Measurements from ENCODE around the gene ZNF436.
A peak's percentile ranks its signal among the peaks of the same experiment; 100 is the strongest.

Gene ZNF436

DNA sequence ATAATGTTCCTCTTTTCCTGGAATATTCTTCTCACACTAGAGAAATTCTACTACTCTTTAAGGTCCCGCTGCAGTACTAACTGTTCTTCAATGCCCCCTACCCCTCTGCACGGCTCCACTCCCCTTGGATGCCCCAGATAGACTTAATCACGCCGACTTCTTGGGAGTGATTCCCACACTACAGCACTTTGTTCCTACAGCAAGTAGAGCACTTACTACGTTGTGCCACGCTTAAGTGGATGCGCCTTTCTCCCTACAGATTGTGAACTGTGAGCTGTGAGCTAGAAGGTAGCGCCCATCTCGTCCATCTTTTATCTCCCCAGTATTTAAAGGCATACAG lies 2.2 kb downstream of the ZNF436 start:
- no peak for DNase-seq (ENCODE audit: low read depth in 1 of 2, low spot score in 1 of 2)

DNA sequence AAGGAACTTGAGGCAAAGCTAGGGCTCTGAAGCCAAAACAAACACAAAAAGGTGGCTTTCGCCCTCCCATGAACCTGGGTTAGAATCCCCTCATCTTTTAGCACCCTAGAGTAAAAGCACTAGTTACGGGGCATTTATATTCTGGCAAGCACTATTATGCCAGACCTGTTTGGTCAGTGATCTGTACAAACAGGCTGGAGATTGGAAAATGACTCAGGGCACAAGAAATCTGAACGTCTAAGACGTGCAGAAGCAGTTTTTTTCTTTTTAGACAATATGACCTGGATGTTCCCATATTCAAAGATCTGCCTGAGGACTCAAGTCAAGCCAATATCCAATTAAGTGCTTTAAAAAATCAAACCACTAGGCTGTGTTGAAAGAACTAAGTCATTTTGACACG lies 3.0 kb downstream of the ZNF436 start:
- no peak for DNase-seq (ENCODE audit: low read depth in 1 of 2, low spot score in 1 of 2)

DNA sequence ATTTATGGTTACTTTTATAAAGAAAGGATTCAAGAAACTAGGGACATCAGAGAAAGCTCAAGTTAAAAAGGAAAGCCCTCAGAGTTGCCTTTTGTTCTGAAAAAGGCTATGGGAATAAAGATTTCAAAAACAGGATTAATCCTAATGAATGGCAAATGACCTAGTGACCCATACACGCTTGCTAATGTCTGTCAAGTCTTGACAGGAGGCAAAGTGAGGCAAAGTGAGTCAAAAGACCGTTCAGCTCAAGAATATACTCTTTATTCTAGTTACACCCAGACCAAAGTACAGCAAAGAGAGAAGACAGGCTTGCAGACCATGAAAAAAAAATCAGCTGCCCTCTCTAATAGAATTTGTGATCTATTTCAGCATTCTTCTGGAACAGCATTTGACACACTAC lies 3.5 kb downstream of the ZNF436 start:
- DNase-seq (ENCODE audit: low read depth in 1 of 2, low spot score in 1 of 2), result no peak

DNA sequence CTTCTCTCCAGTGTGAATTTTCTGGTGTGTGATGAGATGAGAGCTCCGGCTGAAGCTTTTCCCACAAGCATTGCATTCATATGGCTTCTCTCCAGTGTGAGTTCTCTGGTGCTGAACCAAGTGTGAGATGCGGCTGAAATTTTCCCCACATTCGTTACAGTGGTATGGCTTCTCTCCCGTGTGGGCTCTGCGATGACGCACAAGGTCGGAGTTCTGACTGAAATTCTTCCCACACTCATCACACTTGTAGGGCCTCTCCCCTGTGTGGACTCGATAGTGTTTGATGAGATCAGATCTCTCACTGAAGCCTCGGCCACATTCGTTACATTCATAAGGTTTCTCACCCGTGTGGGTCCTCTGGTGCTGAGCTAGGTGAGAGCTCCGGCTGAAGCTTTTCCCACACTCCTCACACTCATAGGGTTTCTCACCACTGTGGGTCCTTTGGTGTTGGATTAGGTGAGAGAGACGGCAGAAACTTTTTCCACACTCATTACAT lies 7.4 kb downstream of the ZNF436 start:
- no peak for DNase-seq (ENCODE audit: low read depth in 1 of 2, low spot score in 1 of 2)

DNA sequence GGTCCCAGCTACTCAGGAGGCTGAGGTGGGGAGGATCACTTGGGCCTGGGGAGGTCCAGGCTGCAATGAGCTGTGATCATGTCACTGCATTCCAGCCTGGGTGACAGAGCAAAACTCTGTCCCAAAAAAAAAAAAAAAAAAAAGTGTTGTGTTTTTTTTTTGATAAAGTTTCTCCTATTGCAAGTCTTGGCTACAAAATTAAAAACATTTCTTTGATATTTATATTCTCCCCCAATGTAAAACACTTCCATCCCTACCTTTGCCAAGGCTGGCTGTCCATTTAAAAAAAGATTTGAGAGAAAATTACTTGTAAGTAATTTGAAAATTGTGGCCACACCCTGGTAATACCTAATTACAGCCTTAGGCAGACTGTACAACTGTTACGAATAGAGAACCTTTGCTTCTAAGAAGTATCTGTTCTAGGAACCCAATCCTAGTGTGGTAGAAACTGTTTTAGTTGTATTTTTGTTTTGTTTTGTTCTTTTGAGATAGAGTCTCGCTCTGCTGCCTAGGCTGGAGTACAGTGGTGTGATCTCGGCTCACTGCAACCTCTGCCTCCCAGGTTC lies 11.2 kb downstream of the ZNF436 start:
- DNase-seq (ENCODE audit: low read depth in 1 of 2, low spot score in 1 of 2), result no peak

DNA sequence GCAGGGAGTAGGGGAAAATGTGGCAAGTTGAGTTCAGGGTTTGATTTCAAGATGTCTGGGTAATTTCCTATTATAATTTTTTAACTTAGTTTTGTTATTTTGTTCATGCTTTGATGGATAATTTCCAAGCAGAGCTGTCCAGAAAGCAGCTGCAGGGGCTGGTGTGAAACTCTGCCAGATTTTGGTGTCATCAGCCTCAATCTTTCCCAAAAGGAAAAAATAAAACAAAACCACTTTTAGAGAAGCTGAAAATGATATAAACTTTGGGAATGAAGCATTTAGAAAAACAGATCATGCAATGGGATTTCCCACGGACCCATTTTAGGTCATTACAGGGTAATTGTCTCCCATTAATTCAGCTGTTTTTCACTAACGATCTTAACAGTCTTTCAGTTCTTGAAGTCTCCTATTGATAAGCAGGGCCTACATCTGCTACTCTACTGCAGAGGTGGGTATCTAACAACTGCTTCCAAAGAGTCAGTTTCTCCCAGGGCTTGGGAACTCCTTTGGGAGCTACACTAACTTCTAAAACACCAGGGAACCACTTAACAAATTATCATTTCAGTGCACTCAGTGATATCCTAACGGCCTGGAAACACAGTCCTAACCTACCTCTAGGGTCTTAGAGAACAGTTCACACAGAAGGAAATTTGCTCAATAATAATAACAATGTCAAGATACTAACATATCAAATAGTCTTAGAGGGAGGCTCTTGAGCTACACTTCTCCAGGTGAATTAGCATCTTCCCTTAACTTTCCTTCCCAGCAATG lies 12.3 kb downstream of the ZNF436 start:
- DNase-seq (ENCODE audit: low read depth in 1 of 2, low spot score in 1 of 2), result no peak

DNA sequence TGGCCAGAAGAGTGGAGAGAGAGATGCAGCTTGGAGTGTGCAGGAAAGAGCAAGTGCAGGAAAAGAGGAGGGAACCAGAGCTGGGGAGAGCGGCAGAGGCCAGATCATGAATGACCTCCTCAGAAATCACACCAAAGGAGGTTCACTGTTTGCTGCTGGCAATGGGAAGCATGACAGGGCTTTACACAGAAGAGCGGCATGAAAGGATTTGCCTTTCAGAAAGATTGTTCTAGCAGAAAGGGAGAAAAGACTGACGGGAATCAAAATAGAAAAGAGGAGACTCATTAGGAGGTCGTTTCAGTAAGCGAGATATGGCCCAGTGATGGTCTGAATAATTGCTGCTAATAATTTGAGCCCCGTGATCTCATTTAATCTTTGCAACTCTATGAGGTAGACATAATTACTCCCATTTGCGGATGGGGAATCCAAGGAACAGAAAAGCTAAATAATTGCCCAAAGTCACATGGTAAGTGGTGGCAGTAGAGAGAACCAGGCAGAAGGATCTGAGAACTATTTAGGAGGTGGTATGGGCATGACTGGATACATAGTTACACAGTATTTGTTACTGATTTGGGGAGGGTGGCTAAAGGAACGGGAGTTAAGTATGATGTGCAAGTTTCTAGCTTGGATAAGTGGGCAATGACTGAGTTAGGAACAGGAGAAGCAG lies 13.0 kb downstream of the ZNF436 start:
- DNase-seq (ENCODE audit: low read depth in 1 of 2, low spot score in 1 of 2), result no peak

DNA sequence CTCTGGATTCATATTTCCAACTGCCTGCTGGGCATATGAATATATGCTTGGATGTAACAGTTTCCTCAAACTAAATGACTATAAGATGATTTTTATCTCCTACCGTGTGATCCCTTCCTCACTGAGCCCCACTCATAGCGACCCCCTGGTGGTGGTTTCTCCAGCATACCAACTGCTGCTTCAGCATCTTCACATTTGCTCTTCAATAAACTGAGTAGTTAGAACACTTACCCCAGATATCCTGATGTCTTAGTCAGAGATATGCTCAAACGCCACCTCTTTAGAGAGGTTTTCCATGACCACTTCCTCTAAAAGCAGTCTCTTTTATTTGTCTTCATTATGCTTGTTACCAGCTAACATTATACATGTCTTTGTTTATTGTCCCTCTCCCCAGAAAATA lies 15.4 kb downstream of the ZNF436 start:
- DNase-seq (ENCODE audit: low read depth in 1 of 2, low spot score in 1 of 2), result no peak

DNA sequence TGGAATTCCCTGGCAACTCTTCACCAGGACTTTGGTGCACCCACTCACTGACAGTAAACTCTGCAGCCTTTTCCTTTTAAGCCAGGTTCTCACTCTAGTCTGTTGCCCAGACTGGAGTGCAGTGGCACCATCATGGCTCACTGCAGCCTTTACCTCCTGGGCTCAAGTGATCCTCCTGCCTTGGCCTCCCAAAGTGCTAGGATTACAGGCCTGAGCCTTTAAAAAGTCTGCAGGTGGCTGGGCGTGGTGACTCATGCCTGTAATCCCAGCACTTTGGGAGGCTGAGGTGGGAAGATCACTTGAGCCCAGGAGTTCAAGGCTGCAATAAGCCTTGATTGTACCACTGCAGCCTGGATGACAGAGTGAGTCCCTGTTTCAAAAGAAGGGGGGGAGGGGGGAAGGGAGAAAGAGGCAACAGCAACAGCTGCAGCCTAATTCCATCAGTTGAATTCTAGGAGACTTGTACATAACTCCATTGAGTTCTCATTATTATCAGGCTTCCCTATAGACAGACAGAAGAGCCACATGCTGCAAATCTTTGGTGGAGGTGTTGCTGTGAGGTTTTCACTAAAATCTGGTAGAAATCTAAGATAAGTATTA lies 17.4 kb downstream of the ZNF436 start:
- no peak for DNase-seq (ENCODE audit: low read depth in 1 of 2, low spot score in 1 of 2)

DNA sequence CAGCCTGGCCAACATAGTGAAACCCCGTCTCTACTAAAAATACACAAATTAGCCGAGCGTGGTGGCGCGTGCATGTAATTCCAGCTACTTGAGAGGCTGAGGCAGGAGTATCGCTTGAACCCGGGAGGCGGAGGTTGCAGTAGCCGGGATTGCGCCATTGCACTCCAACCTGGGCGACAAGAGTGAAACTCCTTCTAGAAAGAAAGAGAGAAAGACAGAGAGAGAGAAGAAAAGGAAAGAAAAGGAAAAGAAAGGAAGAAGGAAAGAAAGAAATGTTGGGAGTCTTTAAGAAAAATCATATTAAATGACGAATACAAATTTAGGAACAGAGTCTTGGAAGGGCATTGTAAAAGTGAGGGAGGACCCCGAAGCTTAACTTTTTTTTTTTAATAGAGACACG lies 23.7 kb downstream of the ZNF436 start:
- no peak for DNase-seq (ENCODE audit: low read depth in 1 of 2, low spot score in 1 of 2)

DNA sequence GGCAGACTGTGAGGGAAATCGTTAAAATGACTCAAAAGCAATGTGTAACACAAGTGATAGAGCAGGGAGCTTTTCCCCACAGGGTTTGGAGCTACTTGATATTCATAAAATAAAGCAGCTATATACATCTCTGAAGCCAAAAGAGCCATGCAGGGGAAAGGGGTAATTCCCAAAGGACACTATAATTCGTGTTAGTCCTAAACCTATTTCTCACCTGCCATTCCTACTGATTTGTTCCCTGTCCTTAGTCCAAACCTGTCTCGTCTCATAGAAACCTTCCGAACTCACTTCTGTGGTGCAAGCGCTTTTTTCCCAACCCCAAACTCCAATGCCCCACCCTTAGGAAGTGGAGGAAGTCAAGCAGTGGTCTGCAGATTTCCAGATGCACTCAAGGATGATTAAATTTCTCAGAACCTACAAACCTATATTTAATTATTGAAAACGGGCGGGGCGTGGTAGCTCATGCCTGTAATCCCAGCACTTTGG lies 24.6 kb downstream of the ZNF436 start:
- no peak for DNase-seq (ENCODE audit: low read depth in 1 of 2, low spot score in 1 of 2)

DNA sequence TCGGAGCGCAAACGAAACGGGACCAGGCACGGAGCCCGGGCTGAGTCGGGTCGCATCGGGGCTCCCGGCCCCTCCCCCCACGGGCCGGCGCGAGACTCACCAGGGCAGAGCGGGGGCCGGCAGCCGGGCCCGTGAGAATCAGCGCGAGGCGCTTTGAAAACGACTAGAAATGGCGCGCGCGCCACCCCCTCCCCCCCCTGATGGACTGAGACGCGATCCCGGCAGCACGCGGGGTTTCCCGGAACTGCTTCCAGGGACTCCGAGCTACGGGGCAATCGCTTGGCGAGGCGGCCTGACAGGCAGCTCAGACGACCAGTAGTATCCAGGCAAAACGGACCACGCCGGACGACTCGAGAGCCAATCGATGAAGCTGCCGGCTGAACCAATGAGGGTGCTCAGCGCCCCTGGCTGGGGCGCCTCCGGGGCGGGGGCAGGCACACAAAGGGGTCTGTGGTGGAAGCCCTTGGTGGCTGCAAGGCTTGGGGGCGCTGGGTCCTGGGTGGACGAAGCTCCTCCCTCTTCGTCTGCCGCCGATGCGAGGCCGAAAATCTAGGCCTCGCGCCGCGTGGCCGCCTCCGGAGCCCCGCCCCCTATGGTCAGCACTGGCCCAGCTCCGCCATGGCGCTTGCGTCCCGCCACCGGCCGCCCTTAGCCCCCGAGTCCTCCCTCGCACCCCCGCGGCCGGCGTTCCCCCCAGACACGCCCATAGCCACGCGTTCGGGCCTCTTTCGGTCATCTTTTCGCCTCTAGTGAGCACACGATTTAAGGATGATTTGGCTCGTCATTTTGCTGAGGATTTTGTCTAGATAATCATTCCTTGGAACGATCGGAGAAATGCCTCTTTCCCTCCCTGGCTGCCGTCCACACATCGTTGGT lies 25.3 kb downstream of the ZNF436 start, which contains the start of gene HNRNPR:
Gene HNRNPR, minus strand, starts transcription at position 174 of the 876 bp plus-strand sequence. CDS start 3,276 bp downstream, outside the sequence.
- DNase-seq (ENCODE audit: low read depth in 1 of 2, low spot score in 1 of 2), result peak; percentile 97

DNA sequence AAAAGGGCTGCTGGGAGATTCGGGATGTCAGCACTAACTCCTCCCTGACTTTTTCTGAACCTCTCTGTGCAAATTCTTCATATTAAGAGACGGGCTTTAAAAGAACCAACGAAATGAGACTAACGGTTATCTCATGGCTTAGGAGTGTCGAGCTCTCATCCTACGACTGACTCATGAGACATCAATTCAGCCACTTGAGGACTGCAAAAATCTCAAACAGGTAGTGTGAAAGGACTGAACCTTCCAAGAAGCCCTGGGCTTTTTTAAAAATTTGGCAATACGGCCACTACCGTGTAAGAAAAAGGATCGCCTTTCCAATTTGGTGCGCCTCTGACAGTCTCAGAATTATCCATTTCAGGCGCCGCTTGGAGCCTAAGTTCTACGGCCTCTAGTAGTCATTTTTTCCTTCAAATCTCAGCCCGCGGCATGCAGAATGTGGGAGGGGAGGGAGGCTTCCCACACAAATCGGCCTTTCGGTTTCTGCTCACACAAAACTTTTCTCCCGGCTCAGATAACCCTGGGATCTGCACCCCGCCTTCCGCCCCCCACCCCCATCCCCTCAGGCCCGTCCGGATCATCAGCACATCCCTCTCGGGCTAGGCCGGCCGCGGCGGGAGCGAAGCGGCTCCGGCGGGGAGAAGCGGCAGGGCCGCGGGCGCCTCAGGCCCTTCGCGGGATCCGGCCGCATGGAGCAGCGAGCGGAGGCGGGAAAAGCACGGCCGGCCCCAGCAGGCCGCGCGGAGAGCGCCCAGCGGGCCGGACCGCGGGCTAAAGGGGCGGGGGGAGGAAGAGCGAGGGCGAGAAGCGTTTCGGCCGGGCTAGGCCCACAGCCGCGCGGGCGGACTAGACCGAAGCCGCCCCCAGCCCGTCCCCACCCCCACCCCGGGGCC lies 26.2 kb downstream of the ZNF436 start:
- DNase-seq (ENCODE audit: low read depth in 1 of 2, low spot score in 1 of 2), result peak in 1 of 2 donors; percentile 17

DNA sequence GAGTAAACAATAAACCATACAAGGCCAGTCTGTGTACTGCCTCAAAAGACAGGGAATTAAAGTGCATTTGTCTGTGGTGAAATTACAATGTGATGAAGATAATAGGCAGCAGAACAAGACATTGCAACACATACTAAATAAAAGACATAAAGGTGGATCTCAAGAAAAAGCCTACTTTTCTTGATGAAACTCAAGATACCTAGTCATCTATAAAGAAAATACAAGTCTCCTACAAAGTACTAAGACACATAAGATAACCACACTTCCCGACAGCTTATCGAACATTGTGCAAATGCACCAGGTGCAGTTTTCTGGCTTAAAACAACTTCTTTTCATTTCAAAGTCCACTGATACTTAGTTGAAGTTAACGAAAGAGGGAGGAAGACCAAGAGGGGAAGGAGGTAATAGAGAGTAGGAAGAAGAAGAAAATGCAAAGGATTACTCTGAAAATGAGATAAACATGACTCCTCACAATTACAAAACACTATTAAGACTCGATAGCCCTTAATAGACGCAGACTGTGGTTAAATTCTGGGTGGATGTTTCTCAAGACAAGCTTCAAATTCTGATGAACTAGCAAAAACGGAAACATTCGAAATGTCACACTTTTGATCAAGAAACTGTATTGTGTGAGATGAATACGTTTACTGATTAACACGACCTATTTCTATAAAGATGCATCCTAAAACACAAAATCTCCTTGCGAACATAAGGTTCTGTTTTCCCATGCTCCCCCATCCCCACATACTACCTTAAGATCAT lies 27.5 kb downstream of the ZNF436 start:
- no peak for DNase-seq (ENCODE audit: low read depth in 1 of 2, low spot score in 1 of 2)

DNA sequence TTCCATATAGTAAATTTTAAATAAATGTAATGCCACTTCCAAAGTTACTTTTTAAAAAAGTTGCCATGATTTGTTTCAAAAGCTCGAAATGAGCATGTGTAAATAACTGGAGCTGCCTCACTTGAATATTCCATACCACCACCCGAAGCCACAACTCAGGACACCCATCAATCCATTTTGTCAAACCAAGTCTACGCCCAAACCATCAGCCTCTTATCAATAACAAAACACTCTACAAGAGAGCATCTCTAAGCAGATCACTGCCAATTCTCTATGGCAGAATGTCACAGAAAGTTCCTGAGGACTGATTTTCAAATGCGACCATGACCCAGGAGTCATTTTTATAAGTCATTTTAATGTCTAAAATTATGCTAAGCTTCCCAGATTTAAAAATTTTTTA lies 30.0 kb downstream of the ZNF436 start:
- no peak for DNase-seq (ENCODE audit: low read depth in 1 of 2, low spot score in 1 of 2)

DNA sequence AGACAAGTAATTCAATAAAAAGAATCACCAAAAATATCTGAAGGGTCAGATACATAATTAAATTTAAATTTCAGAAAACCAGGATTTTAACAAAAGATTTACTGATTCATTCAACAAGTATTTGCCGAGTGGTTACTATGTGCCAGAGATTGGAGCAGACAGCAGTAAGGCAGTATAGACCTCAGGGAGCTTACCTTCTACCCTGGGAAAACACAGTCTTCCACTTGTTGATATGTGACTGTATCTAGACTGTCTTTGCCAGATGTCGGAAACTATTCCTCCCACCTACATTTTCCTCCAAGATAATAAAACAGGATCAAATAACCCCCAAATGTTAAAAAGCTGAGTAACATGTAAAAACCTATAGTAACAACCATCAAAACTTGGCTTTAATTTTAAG lies 31.8 kb downstream of the ZNF436 start:
- DNase-seq (ENCODE audit: low read depth in 1 of 2, low spot score in 1 of 2), result no peak

DNA sequence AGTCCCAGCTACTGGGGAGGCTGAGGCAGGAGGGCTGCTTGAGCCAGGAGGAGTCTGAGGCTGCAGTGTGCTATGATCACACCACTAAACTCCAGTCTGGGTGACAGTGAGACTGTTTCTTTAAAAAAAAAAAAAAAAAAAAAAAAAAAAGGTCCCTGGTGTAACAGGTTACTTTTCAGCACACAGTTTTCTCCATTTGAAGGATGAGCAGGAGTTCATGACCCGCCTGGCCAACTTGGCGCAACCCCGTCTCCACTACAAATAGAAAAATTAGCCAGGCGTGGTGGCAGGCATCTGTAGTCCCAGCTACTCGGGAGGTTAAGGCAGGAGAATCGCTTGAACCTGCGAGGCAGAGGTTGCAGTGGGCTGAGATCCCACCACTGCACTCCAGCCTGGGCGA lies 37.9 kb downstream of the ZNF436 start:
- DNase-seq (ENCODE audit: low read depth in 1 of 2, low spot score in 1 of 2), result no peak

DNA sequence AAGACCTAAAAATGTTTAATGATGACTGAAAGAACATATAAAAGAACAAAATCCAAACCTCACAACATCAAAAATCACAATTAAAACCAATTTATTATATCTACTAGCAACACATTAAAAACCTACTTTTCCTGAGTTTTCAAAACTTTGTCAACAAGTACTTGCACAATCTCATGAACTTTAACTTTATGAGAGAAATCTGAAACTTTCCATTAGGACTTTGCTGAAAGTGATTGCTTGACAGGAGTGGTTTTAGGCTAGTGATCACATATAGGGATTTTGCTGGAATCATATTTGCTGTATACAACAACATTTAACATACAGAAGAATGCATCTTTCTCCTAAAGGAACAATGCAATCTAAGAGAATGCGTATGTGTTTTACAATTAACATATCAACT lies 38.8 kb downstream of the ZNF436 start:
- DNase-seq (ENCODE audit: low read depth in 1 of 2, low spot score in 1 of 2), result no peak

DNA sequence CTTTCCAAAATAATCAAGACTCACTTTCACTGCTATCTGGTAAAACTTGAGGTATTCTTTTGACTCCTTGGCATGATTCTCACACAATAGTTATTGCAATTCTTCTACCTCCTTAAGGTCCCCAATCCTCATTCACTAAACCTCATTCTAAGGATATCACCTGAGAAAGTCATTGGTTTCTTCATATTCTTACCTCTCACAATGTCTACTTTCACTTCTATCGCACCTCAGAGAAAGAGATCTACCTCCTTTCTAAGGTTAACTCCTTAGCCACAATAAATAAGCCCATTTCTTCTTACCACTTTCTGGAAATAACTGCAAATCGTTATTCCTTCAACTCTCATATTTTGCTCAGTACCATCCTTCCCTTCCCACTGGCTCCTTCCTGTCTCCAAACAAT lies 44.2 kb downstream of the ZNF436 start:
- no peak for DNase-seq (ENCODE audit: low read depth in 1 of 2, low spot score in 1 of 2)

Measured in activated T-helper 1 cell treated with anti-CD3 and anti-CD28 coated beads, Interleukin-2, amount 50 U/mL, for 16 hours (primary cell).